HG03439 (cell line): ENCODE measurements around the gene GRIPAP1.

ENCODE experiments used
- ATAC-seq: cut with Tn5 transposase; IDR thresholded peaks from one replicate; pipeline ENCODE4 v1.9.1; 2021; ENCODE audit warnings: mild to moderate bottlenecking, moderate library complexity; ENCODE audit not compliant: unreplicated experiment

Gene GRIPAP1

GRCh38 chrX:48960291-48960690 lies 41.8 kb downstream of the GRIPAP1 start:
- ATAC-seq = no peak

GRCh38 chrX:48958635-48959094 lies 43.4 kb downstream of the GRIPAP1 start:
- no peak for ATAC-seq

GRCh38 chrX:48957827-48958634 lies 44.0 kb downstream of the GRIPAP1 start:
- ATAC-seq = peak; percentile 83

- peak; percentile 31 for ATAC-seq
These were observed 44.6 kb downstream of the GRIPAP1 start, which contains the start of gene OTUD5 for GRCh38 chrX:48957477-48957826. Gene OTUD5 (minus strand): TSS chrX:48957607. CDS start chrX:48957570, 37 bp downstream.

GRCh38 chrX:48956728-48957414 lies 45.2 kb downstream of the GRIPAP1 start:
- ATAC-seq = peak; percentile 8

GRCh38 chrX:48948589-48948988 lies 53.5 kb downstream of the GRIPAP1 start:
- ATAC-seq = no peak

- ATAC-seq = no peak
These were observed 56.3 kb downstream of the GRIPAP1 start for GRCh38 chrX:48945517-48946348.

- ATAC-seq = no peak
These were observed 59.2 kb downstream of the GRIPAP1 start for GRCh38 chrX:48942895-48943294.

GRCh38 chrX:48940404-48940955 lies 61.6 kb downstream of the GRIPAP1 start:
- no peak for ATAC-seq

GRCh38 chrX:48939524-48940228 lies 62.4 kb downstream of the GRIPAP1 start:
- ATAC-seq = no peak

- ATAC-seq = peak; percentile 60
These were observed 63.2 kb downstream of the GRIPAP1 start for GRCh38 chrX:48938721-48939425.

GRCh38 chrX:48937054-48937907 lies 64.8 kb downstream of the GRIPAP1 start:
- peak; percentile 53 for ATAC-seq

- ATAC-seq = no peak
These were observed 65.5 kb downstream of the GRIPAP1 start for GRCh38 chrX:48936429-48937053.

- no peak for ATAC-seq
These were observed 66.8 kb downstream of the GRIPAP1 start for GRCh38 chrX:48935301-48935670.

GRCh38 chrX:48934581-48935300 lies 67.3 kb downstream of the GRIPAP1 start:
- no peak for ATAC-seq

GRCh38 chrX:48933757-48934156 lies 68.3 kb downstream of the GRIPAP1 start:
- ATAC-seq = no peak

GRCh38 chrX:48927736-48928382 lies 74.2 kb downstream of the GRIPAP1 start:
- ATAC-seq = no peak
